Endothelial cell of umbilical vein (primary cell): Measurements from ENCODE around the gene VCL. TPM values are rescaled to one million over a fixed set of nuclear protein-coding genes. Genes with fewer than 3 reads are reported as not detected.

ENCODE experiments used
- BruUV-seq: library from RNA; stranded (reverse); fragments of 400-500 nt; replicated peaks from 2 replicates; lab custom pipeline; 2021; lab: Mats Ljungman, UMichigan
- CTCF ChIA-PET: fragments of 300-600, 350-600 bp; sonication (Branson Sonifier 250); formaldehyde crosslinking; loops from one replicate; lab custom pipeline; 2021; ENCODE audit warnings: antibody characterized with exemption, inconsistent platforms; lab: Charles Lee
- POLR2A ChIA-PET: fragments of 300-600, 350-600 bp; sonication (Branson Sonifier 250); formaldehyde crosslinking; loops from one replicate; lab custom pipeline; 2021; ENCODE audit warnings: antibody characterized with exemption, inconsistent platforms; lab: Charles Lee
- DNase-seq: peaks from one replicate; pipeline ENCODE4 v3.0.0-alpha.2; 2011; ENCODE audit warnings: low read depth, low spot score
- FAIRE-seq: peaks from 2 replicates; lab custom pipeline; 2011; peaks lifted over from hg19 to GRCh38; lab: Jason Lieb, UNC
- H2AFZ ChIP-seq: 2 replicates; pipeline ENCODE4 v1.6.0; 2012; ENCODE audit warnings: low read depth, low read length, control low read depth, inconsistent platforms
- H3K27ac ChIP-seq: 2 replicates; pipeline ENCODE4 v1.5.1; 2011; ENCODE audit warnings: low read depth, mild to moderate bottlenecking, control low read depth, low read length, moderate library complexity; ENCODE audit not compliant: insufficient read depth
- H3K27me3 ChIP-seq, 2 experiments: 2 replicates each; pipeline versions ENCODE4 v1.6.0 to v1.6.1; 2011; ENCODE audit warnings: low read length in 2 of 2, mixed read lengths in 1 of 2; ENCODE audit not compliant: control insufficient read depth in 2 of 2, insufficient read depth in 2 of 2
- H3K36me3 ChIP-seq, 2 experiments: 2 replicates in 1 of 2; 3 replicates in 1 of 2; pipeline ENCODE4 v1.5.1; 2011; ENCODE audit warnings: low read length in 2 of 2, mild to moderate bottlenecking in 1 of 2, moderate library complexity in 1 of 2; ENCODE audit not compliant: control insufficient read depth in 2 of 2, insufficient read depth in 2 of 2; ENCODE audit errors: extremely low read depth in 1 of 2
- H3K4me1 ChIP-seq: 3 replicates; pipeline ENCODE4 v1.5.1; 2011; ENCODE audit warnings: mild to moderate bottlenecking, low read length; ENCODE audit not compliant: control insufficient read depth, insufficient read depth; ENCODE audit errors: extremely low read depth
- H3K4me2 ChIP-seq: 2 replicates; pipeline ENCODE4 v1.6.1; 2011; ENCODE audit warnings: low read length, control low read depth, mixed read lengths; ENCODE audit not compliant: insufficient read depth
- H3K4me3 ChIP-seq, 3 experiments: fragments of 200-600 bp in 1 of 3; sonication (generic), shearing (Covaris generic) in 1 of 3; replicated peaks in 1 of 3; 2 replicates each; pipeline ENCODE4 v1.5.1; 2011 to 2016; ENCODE audit warnings: control low read depth in 3 of 3, low read length in 3 of 3, mild to moderate bottlenecking in 2 of 3, inconsistent platforms in 1 of 3, low read depth in 1 of 3, moderate library complexity in 1 of 3; ENCODE audit not compliant: insufficient read depth in 1 of 3
- H3K79me2 ChIP-seq: 2 replicates; pipeline ENCODE4 v1.6.0; 2012; ENCODE audit warnings: low read length, inconsistent platforms; ENCODE audit not compliant: control insufficient read depth, insufficient read depth
- H3K9ac ChIP-seq: replicated peaks from 2 replicates; pipeline ENCODE3; 2011; ENCODE audit warnings: low read length, control low read depth; ENCODE audit not compliant: insufficient read depth; ENCODE audit errors: extremely low read depth
- H3K9me1 ChIP-seq: replicated peaks from 3 replicates; pipeline ENCODE4 v1.6.0; 2011; ENCODE audit warnings: mild to moderate bottlenecking, low read length; ENCODE audit not compliant: control insufficient read depth, insufficient read depth; ENCODE audit errors: extremely low read depth
- H3K9me3 ChIP-seq: replicated peaks from 2 replicates; pipeline ENCODE4 v1.5.1; 2012; ENCODE audit warnings: low read length, inconsistent platforms; ENCODE audit not compliant: control insufficient read depth, insufficient read depth
- H4K20me1 ChIP-seq: replicated peaks from 2 replicates; pipeline ENCODE3; 2011; ENCODE audit warnings: mild to moderate bottlenecking, low read length; ENCODE audit not compliant: control insufficient read depth, insufficient read depth; ENCODE audit errors: extremely low read depth
- EZH2 ChIP-seq: IDR thresholded peaks from 2 replicates; pipeline ENCODE4 v1.6.1; 2012; ENCODE audit warnings: borderline replicate concordance, low read depth, mild to moderate bottlenecking, moderate library complexity, low read length, inconsistent platforms; ENCODE audit not compliant: severe bottlenecking
- FOS ChIP-seq: IDR thresholded peaks from 2 replicates; pipeline ENCODE4 v1.6.1; 2011; ENCODE audit warnings: mild to moderate bottlenecking, low read length, moderate library complexity, borderline replicate concordance; ENCODE audit not compliant: insufficient read depth
- GATA2 ChIP-seq: IDR thresholded peaks from 2 replicates; pipeline ENCODE4 v1.7.0; 2011; ENCODE audit warnings: low read depth, mild to moderate bottlenecking, moderate library complexity, mixed read lengths, low read length; ENCODE audit not compliant: insufficient read length, insufficient read depth
- JUN ChIP-seq: IDR thresholded peaks from 2 replicates; pipeline ENCODE4 v1.6.1; 2011; ENCODE audit warnings: borderline replicate concordance, low read depth; ENCODE audit not compliant: insufficient read length, insufficient read depth
- MYC ChIP-seq: IDR thresholded peaks from one replicate; pipeline ENCODE4 v1.6.1; 2011; ENCODE audit warnings: mild to moderate bottlenecking, low read depth, low read length
- POLR2A ChIP-seq: IDR thresholded peaks from 2 replicates; pipeline ENCODE4 v1.6.1; 2012; ENCODE audit warnings: low read depth, mild to moderate bottlenecking, control low read depth, low read length
- POLR2AphosphoS5 ChIP-seq: IDR thresholded peaks from 2 replicates; pipeline ENCODE4 v1.6.1; 2012; ENCODE audit warnings: low read depth, mild to moderate bottlenecking, control low read depth, low read length, moderate library complexity; ENCODE audit not compliant: insufficient read depth
- dilution Hi-C: fragments of 300-500 bp; cut with MboI; formaldehyde crosslinking; loops from one replicate; pipeline ENCODE4 v1.15.0; 2019; ENCODE audit warnings: low sequenced_read_pairs; ENCODE audit not compliant: extremely low pct_ligation_motif_present
- intact Hi-C: fragments of 100-400 bp; cut with micrococcal nuclease; formaldehyde crosslinking; loops from one replicate; pipeline ENCODE4 v1.10.0; 2022
- polyA plus RNA-seq, 4 experiments: library from polyadenylated mRNA; depleted of rRNA in 3 of 4; stranded (reverse) in 3 of 4; unstranded in 1 of 4; fragments of >200 nt; gene quantifications; 2 replicates each; pipeline versions ENCODE4 v1.2.1 to v1.2.3, GENCODE V29; 2011 to 2012; ENCODE audit warnings: missing spikeins in 1 of 4
- total RNA-seq: library from RNA; stranded (reverse); gene quantifications from 2 replicates; pipeline ENCODE4 v1.2.3, GENCODE V29; 2021
- TF ChIP-seq, protein P1 (sequence below): IDR thresholded peaks from 2 replicates; pipeline ENCODE4 v1.6.1; 2011; ENCODE audit not compliant: insufficient read depth, insufficient read length
- TF ChIP-seq, protein P2 (sequence below), 2 donors: IDR thresholded peaks; 1 replicate in 1 of 2; 2 replicates in 1 of 2; pipeline ENCODE4 v1.5.1; 2011; ENCODE audit warnings: low read length in 2 of 2, mild to moderate bottlenecking in 2 of 2, moderate library complexity in 2 of 2, control low read depth in 1 of 2, inconsistent platforms in 1 of 2, low read depth in 1 of 2; ENCODE audit not compliant: insufficient read depth in 1 of 2; ENCODE audit errors: extremely low read depth in 1 of 2

Gene VCL
- total and polyA plus RNA-seq, 2 donors (not counting 3 experiments of a cell fraction or from before 2014, with no cell fraction given), result 95.4 to 231 TPM

DNA sequence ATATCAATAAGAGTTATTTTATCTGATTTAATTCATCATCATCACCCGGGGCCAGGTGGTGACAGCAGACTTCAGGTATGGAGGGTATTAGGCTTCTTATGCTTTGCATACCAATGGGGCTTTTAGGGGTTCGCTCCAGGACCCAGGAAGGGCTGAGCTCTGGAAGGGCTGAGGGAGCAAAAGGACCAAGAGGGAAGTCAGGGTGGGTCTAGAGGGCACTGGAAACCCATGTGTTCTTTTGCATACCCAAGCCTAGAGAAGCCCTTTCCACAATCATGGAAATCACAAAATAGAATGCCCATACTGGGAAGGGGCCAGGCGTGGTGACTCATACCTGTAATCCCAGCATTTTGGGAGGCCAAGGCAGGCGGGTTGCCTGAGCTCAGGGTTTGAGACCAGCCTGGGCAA is 30.9 kb upstream of the VCL start:
- CTCF ChIA-PET, result interaction anchor here (2.1 to 4.9 kb wide), 4 partner anchors 10 to 114 kb away, joined by 8 to 32 read pairs (median 18); partner anchors contain the start of gene VCL
- H2AFZ ChIP-seq, result no peak overlapping the region
- H3K27ac ChIP-seq, result peak overlapping the region; percentile 73
- H3K9me3 ChIP-seq, result no peaks in the 10 kb centered on the region
- no peaks in the 10 kb centered on the region for H3K9me1 ChIP-seq
- H3K27me3 ChIP-seq, result no peaks in the 10 kb centered on the region
- H3K9ac ChIP-seq, result no peak overlapping the region
- H3K4me3 ChIP-seq, result no peak overlapping the region
- TF ChIP-seq, protein P1, sequence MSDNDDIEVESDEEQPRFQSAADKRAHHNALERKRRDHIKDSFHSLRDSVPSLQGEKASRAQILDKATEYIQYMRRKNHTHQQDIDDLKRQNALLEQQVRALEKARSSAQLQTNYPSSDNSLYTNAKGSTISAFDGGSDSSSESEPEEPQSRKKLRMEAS, result no peak
- no peak for TF ChIP-seq POLR2A
- TF ChIP-seq POLR2AphosphoS5, result no peak
- TF ChIP-seq EZH2, result no peak
- no peak for TF ChIP-seq GATA2
- TF ChIP-seq JUN, result no peak
- DNase-seq (no peak), FAIRE-seq (no peak)
- no peaks in the 10 kb centered on the region for H4K20me1 ChIP-seq
- H3K4me2 ChIP-seq, result no peak overlapping the region
- no peaks in the 10 kb centered on the region for H3K36me3 ChIP-seq
- dilution Hi-C loops (no loop called here), intact Hi-C loops (loop anchor here (2.0 kb wide), 1 partner anchor 60 kb away; no protein-coding TSS in a partner anchor)
- no peaks in the 10 kb centered on the region for H3K79me2 ChIP-seq
- POLR2A ChIA-PET, result interaction anchor here (1.0 to 1.9 kb wide), 2 partner anchors 32 to 80 kb away, joined by 3 to 22 read pairs; partner anchors contain the start of gene VCL
- H3K4me1 ChIP-seq, result peaks cover 38% of the 10 kb centered on the region
- no TSS peak for BruUV-seq

DNA sequence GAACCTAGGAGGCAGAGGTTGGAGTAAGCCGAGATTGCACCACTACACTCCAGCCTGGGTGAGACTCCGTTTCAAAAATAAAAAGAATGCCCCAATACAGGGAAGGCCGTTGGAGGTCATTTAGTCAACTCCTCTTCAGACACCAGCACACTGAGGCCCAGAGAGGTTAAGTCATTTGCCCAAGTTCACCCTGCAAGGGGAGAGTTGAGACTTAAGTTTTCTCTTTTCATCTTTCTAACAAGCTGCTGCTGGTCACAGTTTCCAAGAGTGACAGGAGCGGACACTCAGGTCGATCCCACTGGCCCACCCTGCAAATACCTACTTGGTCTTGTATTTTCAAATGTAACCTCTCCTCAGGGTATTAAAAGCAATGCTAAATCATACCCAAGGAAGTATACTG is 30.4 kb upstream of the VCL start:
- no peak overlapping the region for H2AFZ ChIP-seq
- intact Hi-C loops, result loop anchor here (2.0 kb wide), 1 partner anchor 61 kb away; no protein-coding TSS in a partner anchor

More for the DNA sequence above, 30.4 kb upstream of the VCL start:
- H3K36me3 ChIP-seq, result no peaks in the 10 kb centered on the region
- H3K9me3 ChIP-seq, result no peaks in the 10 kb centered on the region
- H3K4me1 ChIP-seq, result peaks cover 39% of the 10 kb centered on the region
- no peak for DNase-seq
- no peak for FAIRE-seq
- no peaks in the 10 kb centered on the region for H3K9me1 ChIP-seq
- BruUV-seq, result no TSS peak
- POLR2A ChIA-PET, result interaction anchor here (0.6 to 1.0 kb wide), 2 partner anchors 32 to 81 kb away, joined by 3 read pairs; no protein-coding TSS in a partner anchor
- no peak overlapping the region for H3K4me2 ChIP-seq
- H3K79me2 ChIP-seq, result no peaks in the 10 kb centered on the region
- no peaks in the 10 kb centered on the region for H3K27me3 ChIP-seq
- peak overlapping the region; percentile 33 for H3K27ac ChIP-seq
- CTCF ChIA-PET, result interaction anchor here (1.3 to 4.9 kb wide), 6 partner anchors 10 to 114 kb away, joined by 3 to 32 read pairs (median 8); partner anchors contain the start of gene VCL
- no peak overlapping the region for H3K9ac ChIP-seq
- no peaks in the 10 kb centered on the region for H4K20me1 ChIP-seq
- TF ChIP-seq, protein P2, sequence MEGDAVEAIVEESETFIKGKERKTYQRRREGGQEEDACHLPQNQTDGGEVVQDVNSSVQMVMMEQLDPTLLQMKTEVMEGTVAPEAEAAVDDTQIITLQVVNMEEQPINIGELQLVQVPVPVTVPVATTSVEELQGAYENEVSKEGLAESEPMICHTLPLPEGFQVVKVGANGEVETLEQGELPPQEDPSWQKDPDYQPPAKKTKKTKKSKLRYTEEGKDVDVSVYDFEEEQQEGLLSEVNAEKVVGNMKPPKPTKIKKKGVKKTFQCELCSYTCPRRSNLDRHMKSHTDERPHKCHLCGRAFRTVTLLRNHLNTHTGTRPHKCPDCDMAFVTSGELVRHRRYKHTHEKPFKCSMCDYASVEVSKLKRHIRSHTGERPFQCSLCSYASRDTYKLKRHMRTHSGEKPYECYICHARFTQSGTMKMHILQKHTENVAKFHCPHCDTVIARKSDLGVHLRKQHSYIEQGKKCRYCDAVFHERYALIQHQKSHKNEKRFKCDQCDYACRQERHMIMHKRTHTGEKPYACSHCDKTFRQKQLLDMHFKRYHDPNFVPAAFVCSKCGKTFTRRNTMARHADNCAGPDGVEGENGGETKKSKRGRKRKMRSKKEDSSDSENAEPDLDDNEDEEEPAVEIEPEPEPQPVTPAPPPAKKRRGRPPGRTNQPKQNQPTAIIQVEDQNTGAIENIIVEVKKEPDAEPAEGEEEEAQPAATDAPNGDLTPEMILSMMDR (IDR thresholded peaks at IDR 0.05; ENCODE audit: extremely low read depth in 1 of 2, insufficient read depth in 1 of 2, low read depth in 1 of 2, low read length in 2 of 2), result no peak
- TF ChIP-seq FOS (no peak), POLR2A (no peak), POLR2AphosphoS5 (no peak), MYC (no peak), JUN (no peak), GATA2 (no peak), EZH2 (no peak)
- TF ChIP-seq, protein P1, result no peak
- no peak overlapping the region for H3K4me3 ChIP-seq
- dilution Hi-C loops, result no loop called here
